ENCODE data around the gene SLC4A9.

SLC4A9 gene

GRCh38 chr5:140402258-140403074 is 42.5 kb downstream of the SLC4A9 start:
- no peak for TF ChIP-seq CTCF (IDR thresholded peaks at IDR 0.05; ENCODE audit: low read depth, low read length, missing control alignments)
- DNase-seq (ENCODE audit: low read depth): peak; percentile 11
- H3K4me3 ChIP-seq (ENCODE audit: low read depth, low read length): peak overlapping the region; percentile 98
- in situ Hi-C loops (cut with HindIII; ENCODE audit: low sequenced_read_pairs): no loop called here

- in situ Hi-C loops (cut with HindIII; ENCODE audit: low sequenced_read_pairs): no loop called here
- no peak for TF ChIP-seq CTCF (IDR thresholded peaks at IDR 0.05; ENCODE audit: low read depth, low read length, missing control alignments)
- H3K4me3 ChIP-seq (ENCODE audit: low read depth, low read length): peak overlapping the region; percentile 98
- no peak for DNase-seq (ENCODE audit: low read depth)
These were observed 43.6 kb downstream of the SLC4A9 start for GRCh38 chr5:140403613-140404012.

GRCh38 chr5:140408750-140409241 is 48.8 kb downstream of the SLC4A9 start:
- in situ Hi-C loops (cut with HindIII; ENCODE audit: low sequenced_read_pairs): no loop called here
- H3K4me3 ChIP-seq (ENCODE audit: low read depth, low read length): no peak overlapping the region
- peak; percentile 14 for TF ChIP-seq CTCF (IDR thresholded peaks at IDR 0.05; ENCODE audit: low read depth, low read length, missing control alignments)
- DNase-seq (ENCODE audit: low read depth): no peak

GRCh38 chr5:140413230-140413629 is 53.2 kb downstream of the SLC4A9 start:
- in situ Hi-C loops (cut with HindIII; ENCODE audit: low sequenced_read_pairs): no loop called here
- no peak for DNase-seq (ENCODE audit: low read depth)
- no peak overlapping the region for H3K4me3 ChIP-seq (ENCODE audit: low read depth, low read length)
- no peak for TF ChIP-seq CTCF (IDR thresholded peaks at IDR 0.05; ENCODE audit: low read depth, low read length, missing control alignments)

GRCh38 chr5:140417235-140417634 is 57.2 kb downstream of the SLC4A9 start:
- TF ChIP-seq CTCF (IDR thresholded peaks at IDR 0.05; ENCODE audit: low read depth, low read length, missing control alignments): no peak
- H3K4me3 ChIP-seq (ENCODE audit: low read depth, low read length): no peak overlapping the region
- no peak for DNase-seq (ENCODE audit: low read depth)
- in situ Hi-C loops (cut with HindIII; ENCODE audit: low sequenced_read_pairs): no loop called here

- DNase-seq (ENCODE audit: low read depth): no peak
- H3K4me3 ChIP-seq (ENCODE audit: low read depth, low read length): no peak overlapping the region
- in situ Hi-C loops (cut with HindIII; ENCODE audit: low sequenced_read_pairs): no loop called here
- TF ChIP-seq CTCF (IDR thresholded peaks at IDR 0.05; ENCODE audit: low read depth, low read length, missing control alignments): no peak
These were observed 59.0 kb downstream of the SLC4A9 start for GRCh38 chr5:140418862-140419520.

Measured in astrocyte of the cerebellum (primary cell).